Bladder microvascular endothelial cell (primary cell): Measurements from ENCODE around the gene NT5C3B. TPM values are rescaled to one million over a fixed set of nuclear protein-coding genes. Genes with fewer than 3 reads are reported as not detected.

Experiments used
- total RNA-seq: library from RNA; depleted of rRNA; stranded (reverse); fragments of >200 nt; gene quantifications from 2 replicates; pipeline ENCODE4 v1.2.3, GENCODE V29; 2014

NT5C3B gene
- 63.3 and 72.2 TPM in 2 replicates for total RNA-seq

DNA sequence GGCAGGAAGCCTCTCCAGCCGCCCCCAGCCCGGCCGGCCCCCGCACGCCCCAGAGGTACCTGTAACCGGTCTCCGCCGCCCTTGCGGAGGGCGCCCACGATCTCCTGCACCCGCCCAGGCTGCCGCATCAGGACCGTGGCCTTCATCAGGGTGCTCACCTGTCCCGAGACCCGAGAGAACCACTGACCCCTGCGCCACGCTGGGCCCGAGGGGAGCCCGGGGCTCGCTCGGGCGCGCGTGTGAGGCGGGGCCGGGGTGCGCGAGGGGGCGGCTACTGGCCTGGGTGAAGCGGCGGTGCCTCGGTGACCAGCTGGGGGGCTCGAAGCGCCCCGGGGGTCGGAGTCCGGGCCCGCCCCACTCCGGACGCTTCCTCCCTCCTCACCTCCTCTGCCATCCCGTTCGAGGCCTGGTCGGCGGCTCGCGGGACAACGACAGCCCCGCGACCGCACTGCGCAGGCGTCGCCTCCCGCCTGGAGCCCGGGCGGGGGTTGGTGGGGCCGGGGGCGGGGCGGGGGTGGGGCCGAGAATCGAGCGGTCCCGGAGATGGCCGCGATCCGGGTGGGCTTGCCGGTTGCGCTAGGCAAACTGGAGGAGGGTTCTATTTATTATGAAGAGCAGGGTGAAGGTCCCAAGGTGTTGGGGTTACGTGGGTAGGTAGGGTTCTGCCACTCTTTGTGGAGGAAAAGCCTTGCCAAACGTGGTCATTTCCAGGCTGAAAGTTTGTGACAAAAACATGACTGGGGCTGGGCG is at the start of gene NT5C3B:
Gene NT5C3B (minus strand): TSS at position 433 of the 750 bp plus-strand sequence. CDS start 39 bp downstream, at position 394.

GRCh38 chr17:41864836-41865595 is 29.0 kb upstream of the NT5C3B start, which contains the start of gene KLHL11:
Gene KLHL11, minus strand, starts transcription at chr17:41865423. Its CDS starts 53 bp downstream, at chr17:41865370.

GRCh38 chr17:41837761-41838538 is 1.9 kb upstream of the NT5C3B start, which contains the start of gene KLHL10:
Gene KLHL10, plus strand, starts transcription at chr17:41837825. Its CDS starts 108 bp downstream, at chr17:41837933.

DNA sequence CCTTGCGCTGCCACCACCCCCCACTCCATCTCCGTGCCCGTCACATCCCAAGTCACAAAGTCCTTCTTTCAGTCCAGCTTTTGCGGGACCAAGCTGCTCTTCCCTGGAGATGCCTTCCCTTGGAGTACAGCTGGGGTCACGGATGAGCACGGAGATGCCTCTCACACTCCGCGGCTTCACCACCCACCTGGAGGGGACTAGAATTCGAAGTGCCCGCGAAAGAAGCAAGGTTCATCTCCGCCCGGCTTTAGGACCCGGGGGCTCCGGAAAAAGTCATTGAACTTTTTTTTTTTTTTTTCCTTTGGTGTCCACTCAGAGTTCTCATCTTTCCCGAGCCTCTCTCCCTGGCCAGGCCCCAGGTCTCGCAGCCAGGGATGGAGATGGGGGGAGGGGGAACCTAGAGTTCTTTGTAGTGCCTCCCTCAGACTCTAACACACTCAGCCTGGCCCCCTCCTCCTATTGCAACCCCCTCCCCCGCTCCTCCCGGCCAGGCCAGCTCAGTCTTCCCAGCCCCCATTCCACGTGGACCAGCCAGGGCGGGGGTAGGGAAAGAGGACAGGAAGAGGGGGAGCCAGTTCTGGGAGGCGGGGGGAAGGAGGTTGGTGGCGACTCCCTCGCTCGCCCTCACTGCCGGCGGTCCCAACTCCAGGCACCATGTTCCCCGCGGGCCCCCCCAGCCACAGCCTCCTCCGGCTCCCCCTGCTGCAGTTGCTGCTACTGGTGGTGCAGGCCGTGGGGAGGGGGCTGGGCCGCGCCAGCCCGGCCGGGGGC is 23.5 kb downstream of the NT5C3B start, which contains the start of gene FKBP10:
Gene FKBP10 (plus strand): TSS at position 624 of the 771 bp plus-strand sequence. CDS start 31 bp downstream, at position 655.

DNA sequence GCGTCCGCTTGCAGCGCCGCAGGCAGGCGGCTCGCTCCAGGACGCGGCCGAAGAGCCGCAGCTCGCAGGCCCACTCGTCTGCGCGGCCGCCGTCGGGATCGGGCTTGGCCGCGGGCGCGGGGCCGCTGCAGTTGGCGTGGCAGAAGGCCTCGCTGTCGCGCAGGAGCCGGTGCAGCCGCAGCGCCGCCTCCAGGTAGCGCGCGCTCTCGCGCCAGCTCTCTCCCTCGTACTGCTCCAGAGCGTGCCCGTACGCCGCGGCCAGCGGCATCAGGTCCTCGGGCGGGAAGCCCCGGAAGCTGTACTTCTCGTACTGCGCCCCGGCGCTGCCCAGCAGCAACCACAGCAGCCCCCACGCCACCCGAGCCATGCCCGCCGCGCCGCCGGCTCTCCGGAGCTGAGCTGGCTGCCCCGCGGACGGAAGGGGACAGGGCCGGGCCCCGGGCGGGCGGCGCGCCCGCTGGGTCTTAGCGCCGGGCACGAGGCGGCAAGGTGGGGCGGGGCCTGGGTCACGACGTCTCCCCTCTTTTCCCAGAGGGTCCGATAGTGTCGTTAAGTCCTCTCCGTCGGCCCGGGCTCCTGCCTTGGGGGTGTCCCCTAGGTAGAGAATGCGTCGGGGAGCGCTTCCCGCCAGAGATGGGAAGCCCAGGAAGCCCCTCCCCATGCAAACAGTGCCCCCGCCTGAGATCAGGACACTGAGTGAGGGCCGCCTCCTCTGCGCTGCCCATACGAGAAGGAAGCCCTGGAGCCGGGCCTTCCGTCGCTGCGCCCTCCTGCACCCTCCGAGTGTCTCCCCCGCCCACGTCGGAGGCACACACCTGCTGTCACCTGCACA is 24.3 kb downstream of the NT5C3B start, which contains the start of gene P3H4:
Gene P3H4 (minus strand): TSS at position 401 of the 832 bp plus-strand sequence. CDS start 34 bp downstream, at position 367.

GRCh38 chr17:41786227-41787020 is 49.6 kb downstream of the NT5C3B start, which contains the start of gene JUP:
Gene JUP, minus strand, starts transcription at chr17:41786711. Its CDS starts 14,857 bp downstream, at chr17:41771854.

Other genes starting within 250 kb of the NT5C3B start
- gene KRT14, start 249.3 kb downstream of the NT5C3B start, total RNA-seq, result 0.31 TPM in 1 of 2 replicates, not detected in the other
- 0.19 and 0.65 TPM in 2 replicates for gene KRT16, start 223.5 kb downstream of the NT5C3B start, total RNA-seq
- gene KRT17, start 211.7 kb downstream of the NT5C3B start, total RNA-seq, result 1.2 and 2.6 TPM in 2 replicates
- 55.4 and 112 TPM in 2 replicates for gene EIF1, start 147.3 kb downstream of the NT5C3B start, total RNA-seq
- not detected in 2 replicates for gene GAST, start 123.9 kb downstream of the NT5C3B start, total RNA-seq
- gene HAP1, start 101.6 kb downstream of the NT5C3B start, total RNA-seq, result 0.32 and 0.82 TPM in 2 replicates
- gene JUP, start 49.5 kb downstream of the NT5C3B start, total RNA-seq, result 121 and 361 TPM in 2 replicates
- 26.4 and 97.9 TPM in 2 replicates for gene P3H4, start 24.3 kb downstream of the NT5C3B start, total RNA-seq
- gene FKBP10, start 23.2 kb downstream of the NT5C3B start, total RNA-seq, result 66.5 and 243 TPM in 2 replicates
- gene KLHL10, start 1.6 kb upstream of the NT5C3B start, total RNA-seq, result under 0.01 and 0.19 TPM in 2 replicates
- 15.7 and 34.4 TPM in 2 replicates for gene KLHL11, start 29.2 kb upstream of the NT5C3B start, total RNA-seq
- gene ACLY, start 82.7 kb upstream of the NT5C3B start, total RNA-seq, result 180 and 217 TPM in 2 replicates
- 0.19 TPM in 1 of 2 replicates, not detected in the other for gene ODAD4, start 94.4 kb upstream of the NT5C3B start, total RNA-seq
- 43.5 and 59.5 TPM in 2 replicates for gene CNP, start 130.6 kb upstream of the NT5C3B start, total RNA-seq
- gene DNAJC7, start 181.2 kb upstream of the NT5C3B start, total RNA-seq, result 69.1 and 88.2 TPM in 2 replicates
- 27.0 and 31.0 TPM in 2 replicates for gene NKIRAS2, start 183.9 kb upstream of the NT5C3B start, total RNA-seq
- gene C17orf113, start 214.4 kb upstream of the NT5C3B start, total RNA-seq, result 0.16 and 0.25 TPM in 2 replicates